Sigmoid colon (tissue), 7 donors: ENCODE measurements around the gene RBP4. TPM values are rescaled to one million over a fixed set of nuclear protein-coding genes. Genes with fewer than 3 reads are reported as not detected.

Experiments
- DNase-seq: peaks from one replicate; pipeline ENCODE4 v3.0.0-alpha.2; 2019
- H3K27ac ChIP-seq, 4 donors: fragments of 200-600 bp; sonication (generic); one replicate each; pipeline ENCODE4 v1.5.1; 2016 to 2019; ENCODE audit warnings: mild to moderate bottlenecking in 1 of 4
- H3K27me3 ChIP-seq, 3 donors: fragments of 200-600 bp; sonication (generic); one replicate each; pipeline ENCODE4 v1.5.1; 2019; ENCODE audit warnings: mild to moderate bottlenecking in 1 of 3
- H3K36me3 ChIP-seq, 4 donors: fragments of 200-600 bp; sonication (generic); one replicate each; pipeline ENCODE4 v1.5.1; 2016 to 2019
- H3K4me1 ChIP-seq, 4 donors: fragments of 200-600 bp; sonication (generic); one replicate each; pipeline ENCODE4 v1.5.1; 2017 to 2019
- H3K4me3 ChIP-seq, 4 donors: fragments of 200-600 bp; sonication (generic); one replicate each; pipeline ENCODE4 v1.5.1; 2017 to 2019; ENCODE audit warnings: mild to moderate bottlenecking in 2 of 4, moderate library complexity in 1 of 4
- H3K9me3 ChIP-seq, 4 donors: fragments of 200-600 bp in 3 of 4; sonication (generic) in 3 of 4; one replicate each; pipeline versions ENCODE4 v1.5.1 to v1.6.1; 2013 to 2019
- EP300 ChIP-seq, 4 donors: sonication (generic); formaldehyde crosslinking; IDR thresholded peaks; one replicate each; pipeline ENCODE4 v1.6.1; 2017; ENCODE audit warnings: antibody characterized with exemption in 4 of 4
- POLR2A ChIP-seq, 2 donors: fragments of 450-650 bp; IDR thresholded peaks; one replicate each; pipeline ENCODE4 v1.6.1; 2016; ENCODE audit warnings: antibody characterized with exemption in 2 of 2, mild to moderate bottlenecking in 2 of 2, moderate library complexity in 2 of 2
- POLR2AphosphoS5 ChIP-seq, 4 donors: sonication (generic); formaldehyde crosslinking; IDR thresholded peaks; one replicate each; pipeline ENCODE4 v1.6.1; 2017; ENCODE audit warnings: antibody characterized with exemption in 4 of 4
- WGBS, 2 donors: extraction: QIAGEN DNeasy Blood & Tissue Kit; methylation state at CpG; one replicate each; pipeline ENCODE4 v1.1.7; 2013; 5-methylcytosine and 5-hydroxymethylcytosine counted together
- intact Hi-C: fragments of 100-400 bp; cut with DNase I; formaldehyde crosslinking; loops from one replicate; pipeline ENCODE4 v1.15.1; 2023
- polyA plus RNA-seq, 3 donors: library from polyadenylated mRNA; stranded (reverse); fragments of 200-250 nt; gene quantifications; one replicate each; pipeline ENCODE4 v1.2.3, GENCODE V29; 2013
- total RNA-seq, 4 donors: library from RNA; depleted of rRNA; stranded (reverse); fragments of >200 nt; gene quantifications; one replicate each; pipeline ENCODE4 v1.1.0, GENCODE V29; 2016
- TF ChIP-seq, protein P1 (sequence below), 4 experiments: fragments of 450-650 bp in 3 of 4; fragments of 200-600 bp in 1 of 4; IDR thresholded peaks; one replicate each; pipeline ENCODE4 v1.5.1; 2016 to 2019; ENCODE audit warnings: antibody characterized with exemption in 4 of 4, mild to moderate bottlenecking in 3 of 4, moderate library complexity in 2 of 4
- donor health status: healthy with polysubstance abuse.
- donor health status: Bipolar disorder and iron deficiency.
- donor health status: healthy.

RBP4 gene
- total and polyA plus RNA-seq, 7 donors, result 3.0 to 21.5 (median 4.2) TPM; not detected in 2

DNA sequence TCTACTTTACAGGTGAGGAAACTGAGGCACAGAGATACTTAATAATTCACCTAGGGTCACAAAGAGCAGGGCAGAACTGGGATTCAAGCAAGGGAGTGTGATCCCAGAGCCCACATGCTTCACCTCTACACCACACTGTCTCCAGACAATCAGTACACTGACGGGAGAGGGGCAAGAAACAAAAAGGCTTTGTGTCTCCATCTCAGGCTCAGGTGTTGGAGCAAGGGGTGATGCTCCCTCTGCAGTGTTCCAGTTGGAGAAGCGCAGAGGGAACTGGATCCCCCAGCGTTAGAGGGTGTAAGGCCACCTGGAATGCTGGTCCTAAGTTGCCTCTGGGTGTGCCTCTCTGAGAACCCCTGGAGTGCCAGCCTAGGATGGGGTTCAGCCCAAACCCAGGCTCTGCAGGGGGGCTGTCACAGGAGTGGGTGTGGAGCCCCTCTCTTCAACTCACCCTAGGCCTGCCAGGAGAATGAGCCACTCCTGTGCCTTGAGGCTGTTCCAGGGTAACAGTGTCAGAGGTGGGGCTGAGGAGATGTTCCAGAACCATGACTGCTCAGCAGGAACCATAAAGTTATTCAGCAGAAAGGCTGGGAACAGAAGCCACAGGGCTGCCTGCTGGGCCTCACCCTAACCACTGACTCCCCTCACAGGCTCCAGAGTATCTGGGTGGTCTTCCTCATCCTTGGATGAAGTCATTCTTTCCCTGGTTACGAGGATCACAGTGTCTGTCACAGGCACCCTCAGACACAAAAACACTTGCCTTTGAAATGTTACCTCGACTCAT is 5.5 kb downstream of the RBP4 start:
- 79 to 90% methylated on average over 5 of the region's 5 CpGs for WGBS, 2 donors
- intact Hi-C loops, result no loop called here
- no peak for DNase-seq
- Histone ChIP-seq H3K27me3 (peaks cover 3 to 8% (median 7%) of the 10 kb centered on the region in 3 donors), H3K27ac (no peak overlapping the region), H3K36me3 (no peaks in the 10 kb centered on the region), H3K9me3 (no peaks in the 10 kb centered on the region), H3K4me1 (peaks cover 0 to 2% (median 1%) of the 10 kb centered on the region in 4 donors), H3K4me3 (no peak overlapping the region)
- TF ChIP-seq, protein P1, sequence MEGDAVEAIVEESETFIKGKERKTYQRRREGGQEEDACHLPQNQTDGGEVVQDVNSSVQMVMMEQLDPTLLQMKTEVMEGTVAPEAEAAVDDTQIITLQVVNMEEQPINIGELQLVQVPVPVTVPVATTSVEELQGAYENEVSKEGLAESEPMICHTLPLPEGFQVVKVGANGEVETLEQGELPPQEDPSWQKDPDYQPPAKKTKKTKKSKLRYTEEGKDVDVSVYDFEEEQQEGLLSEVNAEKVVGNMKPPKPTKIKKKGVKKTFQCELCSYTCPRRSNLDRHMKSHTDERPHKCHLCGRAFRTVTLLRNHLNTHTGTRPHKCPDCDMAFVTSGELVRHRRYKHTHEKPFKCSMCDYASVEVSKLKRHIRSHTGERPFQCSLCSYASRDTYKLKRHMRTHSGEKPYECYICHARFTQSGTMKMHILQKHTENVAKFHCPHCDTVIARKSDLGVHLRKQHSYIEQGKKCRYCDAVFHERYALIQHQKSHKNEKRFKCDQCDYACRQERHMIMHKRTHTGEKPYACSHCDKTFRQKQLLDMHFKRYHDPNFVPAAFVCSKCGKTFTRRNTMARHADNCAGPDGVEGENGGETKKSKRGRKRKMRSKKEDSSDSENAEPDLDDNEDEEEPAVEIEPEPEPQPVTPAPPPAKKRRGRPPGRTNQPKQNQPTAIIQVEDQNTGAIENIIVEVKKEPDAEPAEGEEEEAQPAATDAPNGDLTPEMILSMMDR (IDR thresholded peaks at IDR 0.05), result no peak
- TF ChIP-seq POLR2A (IDR thresholded peaks at IDR 0.05), result no peak

DNA sequence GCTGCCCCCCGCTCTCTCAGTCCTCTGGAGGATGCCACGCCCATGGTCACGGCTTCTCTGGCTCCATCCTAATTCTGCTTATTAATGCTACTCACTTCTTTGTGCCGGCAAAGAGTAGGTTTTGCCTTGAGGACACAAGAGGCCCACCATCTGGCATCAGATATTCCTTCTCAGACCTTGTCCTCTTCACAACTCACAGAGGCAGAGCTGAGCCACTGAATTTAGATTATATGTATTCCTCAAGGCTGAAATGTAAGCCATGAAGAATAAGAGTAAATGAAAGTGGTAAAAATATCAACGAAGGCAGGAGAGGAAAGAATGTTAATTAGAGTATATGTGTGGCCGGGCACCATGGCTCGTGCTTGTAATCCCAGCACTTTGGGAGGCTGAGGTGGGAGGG is 6.5 kb downstream of the RBP4 start:
- Histone ChIP-seq H3K36me3 (no peaks in the 10 kb centered on the region), H3K4me3 (no peak overlapping the region), H3K4me1 (no peaks in the 10 kb centered on the region), H3K9me3 (no peaks in the 10 kb centered on the region), H3K27me3 (no peaks in the 10 kb centered on the region), H3K27ac (no peak overlapping the region)
- intact Hi-C loops, result no loop called here
- DNase-seq, result no peak
- WGBS, 2 donors, result 80 to 91% methylated on average over 7 of the region's 7 CpGs
- TF ChIP-seq POLR2AphosphoS5 (IDR thresholded peaks at IDR 0.05), result no peak
- TF ChIP-seq POLR2A (IDR thresholded peaks at IDR 0.05), result no peak
- TF ChIP-seq EP300 (IDR thresholded peaks at IDR 0.05), result no peak
- TF ChIP-seq, protein P1 (IDR thresholded peaks at IDR 0.05), result no peak

DNA sequence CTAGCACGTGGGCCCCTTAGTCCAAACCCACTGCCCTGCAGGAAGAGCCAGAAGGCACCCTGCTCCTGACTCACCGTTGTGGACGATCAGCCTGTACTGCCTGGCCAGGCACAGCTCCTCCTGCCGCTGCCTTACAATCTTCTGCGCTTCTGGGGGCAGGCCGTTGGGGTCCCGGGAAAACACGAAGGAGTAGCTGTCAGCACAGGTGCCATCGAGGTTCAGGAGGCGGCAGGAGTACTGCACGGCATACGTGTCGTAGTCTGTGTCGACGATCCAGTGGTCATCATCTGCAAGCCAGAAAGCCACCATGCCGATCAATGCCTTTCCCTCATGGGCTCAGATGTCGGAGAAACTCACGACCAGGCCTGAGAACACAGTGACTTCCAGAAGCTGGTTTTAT is 7.3 kb downstream of the RBP4 start:
- intact Hi-C loops, result no loop called here
- H3K27ac ChIP-seq, result no peak overlapping the region
- WGBS, 2 donors, result 92 to 96% methylated on average over 18 of the region's 18 CpGs
- H3K27me3 ChIP-seq, result no peaks in the 10 kb centered on the region
- no peak overlapping the region for H3K4me3 ChIP-seq
- no peaks in the 10 kb centered on the region for H3K36me3 ChIP-seq
- no peak for DNase-seq
- TF ChIP-seq POLR2AphosphoS5 (IDR thresholded peaks at IDR 0.05), result no peak
- H3K4me1 ChIP-seq, result no peaks in the 10 kb centered on the region
- H3K9me3 ChIP-seq, result no peaks in the 10 kb centered on the region

DNA sequence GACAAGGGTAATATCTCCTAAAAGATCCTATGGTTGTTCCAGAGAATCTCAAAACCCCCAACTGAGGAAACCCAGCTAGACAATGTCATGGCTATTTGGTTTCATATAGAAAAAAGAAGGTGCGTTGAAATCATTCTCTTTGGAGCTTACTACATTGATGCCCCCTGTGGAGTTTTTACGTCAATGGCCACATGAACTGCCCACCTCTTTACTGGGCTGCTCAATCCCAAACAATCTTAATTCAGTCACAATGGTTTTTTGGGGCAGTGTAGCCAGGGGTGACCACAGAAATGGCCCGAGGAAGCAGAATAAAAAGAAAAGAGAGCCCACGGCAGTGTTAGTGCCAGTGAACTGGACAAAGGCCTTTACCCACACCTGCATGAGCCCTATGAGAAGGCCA is 7.8 kb downstream of the RBP4 start:
- Histone ChIP-seq H3K9me3 (no peaks in the 10 kb centered on the region), H3K27ac (no peak overlapping the region), H3K27me3 (no peaks in the 10 kb centered on the region), H3K4me1 (no peaks in the 10 kb centered on the region), H3K36me3 (no peaks in the 10 kb centered on the region), H3K4me3 (no peak overlapping the region)
- DNase-seq, result no peak
- WGBS, 2 donors, result 95% methylated on average over 4 of the region's 4 CpGs
- no peak for TF ChIP-seq EP300 (IDR thresholded peaks at IDR 0.05)
- no peak for TF ChIP-seq POLR2AphosphoS5 (IDR thresholded peaks at IDR 0.05)
- no peak for TF ChIP-seq POLR2A (IDR thresholded peaks at IDR 0.05)
- TF ChIP-seq, protein P1 (IDR thresholded peaks at IDR 0.05), result no peak
- intact Hi-C loops, result no loop called here

DNA sequence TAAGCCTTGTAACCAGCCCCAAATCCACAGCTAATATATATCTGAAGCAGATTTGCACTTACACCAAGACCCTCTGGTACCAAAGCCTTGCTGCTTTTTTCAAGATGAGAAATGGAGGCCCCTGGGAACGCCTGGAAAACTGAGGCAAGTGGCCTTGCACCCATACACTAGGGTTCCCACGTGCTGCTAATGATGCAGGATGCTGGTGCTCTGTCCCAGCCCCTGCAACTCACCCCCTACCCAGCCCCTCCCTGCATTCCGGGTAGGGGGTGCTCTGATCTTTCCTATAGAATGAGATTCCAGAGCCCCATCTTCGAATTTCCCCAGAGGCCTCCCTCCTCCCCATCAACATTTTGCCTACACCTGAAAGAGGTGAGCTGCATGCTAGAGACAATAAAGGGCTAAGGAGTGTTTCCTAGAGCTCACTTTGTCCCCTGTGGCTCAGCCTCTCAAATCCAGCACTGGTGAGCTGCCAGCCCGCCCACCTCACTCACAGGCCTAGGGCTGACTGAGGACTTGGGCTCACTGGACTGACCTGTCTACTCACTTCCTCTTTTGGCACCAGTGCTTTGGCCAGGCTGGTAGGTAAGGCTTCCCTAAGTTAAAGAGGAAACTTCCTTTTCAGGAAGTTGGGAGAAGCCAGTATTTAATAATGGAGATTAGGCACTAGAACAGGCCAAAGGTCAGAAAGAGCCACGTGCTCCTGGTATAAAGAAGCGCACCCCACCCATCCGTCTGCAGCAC is 9.8 kb downstream of the RBP4 start:
- H3K27me3 ChIP-seq, result no peaks in the 10 kb centered on the region
- H3K36me3 ChIP-seq, result no peaks in the 10 kb centered on the region
- no peak for DNase-seq
- 53 to 74% methylated on average over 8 of the region's 8 CpGs for WGBS, 2 donors
- no peak overlapping the region for H3K4me3 ChIP-seq
- no peaks in the 10 kb centered on the region for H3K4me1 ChIP-seq
- intact Hi-C loops, result no loop called here
- H3K27ac ChIP-seq, result no peak overlapping the region
- TF ChIP-seq EP300 (IDR thresholded peaks at IDR 0.05) (no peak), POLR2AphosphoS5 (IDR thresholded peaks at IDR 0.05) (no peak), POLR2A (IDR thresholded peaks at IDR 0.05) (no peak)
- TF ChIP-seq, protein P1 (IDR thresholded peaks at IDR 0.05), result no peak
- H3K9me3 ChIP-seq, result no peaks in the 10 kb centered on the region
